ENCODE data around the gene DCAF5. TPM values are rescaled to one million over a fixed set of nuclear protein-coding genes. Genes with fewer than 3 reads are reported as not detected.

The DCAF5 gene
- polyA plus RNA-seq, 3 donors from 2014 or later, result 68.7 to 121 (median 71.6) TPM

DNA sequence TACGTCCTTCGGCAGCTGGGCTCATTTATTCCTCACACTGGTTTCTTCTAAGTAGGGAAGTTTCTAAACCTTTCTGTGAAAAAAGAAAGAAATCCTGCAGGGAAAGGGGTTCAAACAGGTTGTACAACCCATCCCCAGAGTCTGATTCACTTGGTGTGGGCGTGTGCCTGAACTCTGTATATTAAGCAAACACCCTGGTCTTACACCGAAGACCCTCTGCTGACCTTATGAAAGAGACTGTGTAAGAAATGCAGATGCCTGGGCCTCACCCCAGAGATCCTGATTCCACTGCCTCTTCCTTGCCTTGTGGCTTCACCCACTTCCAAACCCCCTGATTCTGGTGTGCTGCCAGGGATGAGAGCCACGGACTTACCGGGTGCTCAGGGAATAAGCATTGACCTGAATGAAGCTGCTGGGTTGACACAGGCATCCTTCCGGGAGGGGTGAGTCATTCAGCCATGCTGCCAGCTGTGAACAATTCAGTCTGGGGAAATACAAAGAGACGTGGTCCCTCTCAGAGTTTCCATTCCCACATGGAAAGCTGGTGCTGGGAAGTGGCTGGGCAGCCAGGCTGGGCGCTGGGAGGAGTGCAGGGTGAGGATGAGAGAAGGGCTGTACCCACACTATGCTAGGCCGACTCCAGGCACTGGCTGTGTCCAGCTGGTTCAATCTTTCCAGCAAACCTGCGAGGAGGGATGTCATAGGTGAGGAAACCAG, 147.3 kb downstream of the DCAF5 start:
- H3K4me3 Mint-ChIP-seq, result no peak overlapping the region
- no peak overlapping the region for H3K27ac Mint-ChIP-seq
- H3K36me3 Mint-ChIP-seq, result no peaks in the 10 kb centered on the region

DNA sequence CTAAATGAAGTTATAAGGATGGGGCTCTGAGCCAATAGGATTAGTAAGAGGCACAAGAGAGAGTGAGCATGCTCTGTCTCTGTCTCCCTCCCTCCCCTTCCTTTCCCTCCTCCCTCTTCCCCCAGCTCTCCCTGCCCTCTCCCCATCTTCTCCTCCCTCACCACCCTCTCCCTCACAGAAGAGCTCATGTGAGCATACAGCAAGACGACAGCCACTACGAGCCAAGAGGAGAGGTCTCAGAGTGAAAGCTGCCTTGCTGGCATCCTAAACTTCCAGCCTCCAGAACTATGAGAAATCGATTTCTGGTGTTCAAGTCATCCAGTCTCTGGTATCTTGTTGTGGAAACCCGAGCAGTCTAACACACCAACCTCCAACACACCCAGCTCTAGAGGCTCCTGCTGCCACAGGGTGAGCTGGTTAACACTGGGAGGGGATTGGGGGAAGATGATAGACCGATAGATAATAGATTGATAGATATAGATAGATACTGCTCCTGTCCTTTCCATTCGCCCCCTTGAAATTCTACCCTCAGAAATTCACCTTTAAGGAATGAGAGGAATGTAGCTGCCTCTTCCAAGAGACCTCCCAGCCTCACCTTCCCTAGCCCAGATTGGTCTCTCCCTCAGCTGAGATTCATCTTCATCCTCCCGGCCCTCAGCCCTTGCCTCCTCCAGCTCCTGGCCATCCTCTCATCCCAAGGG, 148.0 kb downstream of the DCAF5 start:
- no peaks in the 10 kb centered on the region for H3K4me1 Mint-ChIP-seq
- H3K9me3 Mint-ChIP-seq, result no peaks in the 10 kb centered on the region
- no peak overlapping the region for H3K4me3 Mint-ChIP-seq
- no peak overlapping the region for H3K27ac Mint-ChIP-seq
- H3K36me3 Mint-ChIP-seq, result no peaks in the 10 kb centered on the region
- peaks cover 0 to 3% (median 2%) of the 10 kb centered on the region in 3 donors for H3K27me3 Mint-ChIP-seq (ENCODE audit: low read depth in 3 of 3)
- no peak for DNase-seq

More for the DNA sequence above, 147.3 kb downstream of the DCAF5 start:
- no peak for DNase-seq
- no peaks in the 10 kb centered on the region for H3K9me3 Mint-ChIP-seq
- peaks cover 0 to 3% (median 2%) of the 10 kb centered on the region in 3 donors for H3K27me3 Mint-ChIP-seq (ENCODE audit: low read depth in 3 of 3)
- H3K4me1 Mint-ChIP-seq, result no peaks in the 10 kb centered on the region

DNA sequence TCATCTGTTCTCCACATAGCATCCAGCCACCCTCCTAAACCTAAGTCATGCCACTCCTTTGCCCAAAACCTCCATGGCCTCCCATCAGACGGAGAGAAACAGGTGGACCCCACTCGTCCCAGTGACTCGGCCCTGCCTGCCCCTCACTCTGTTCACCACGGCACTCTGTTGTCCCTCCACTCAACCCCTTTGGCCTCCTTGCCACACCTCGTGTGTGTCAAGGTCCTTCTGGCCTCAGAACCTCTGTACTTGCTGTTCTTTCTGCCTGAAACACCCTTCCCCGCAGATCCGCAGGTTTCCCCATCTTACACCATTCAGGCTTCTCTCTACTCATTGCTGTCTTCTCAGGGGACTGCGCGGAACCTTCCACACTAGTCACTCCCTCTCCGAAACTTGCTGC, 149.3 kb downstream of the DCAF5 start:
- no peaks in the 10 kb centered on the region for H3K36me3 Mint-ChIP-seq
- peaks cover 0 to 3% (median 2%) of the 10 kb centered on the region in 3 donors for H3K27me3 Mint-ChIP-seq (ENCODE audit: low read depth in 3 of 3)
- H3K4me3 Mint-ChIP-seq, result no peak overlapping the region
- no peak overlapping the region for H3K27ac Mint-ChIP-seq
- no peaks in the 10 kb centered on the region for H3K9me3 Mint-ChIP-seq
- H3K4me1 Mint-ChIP-seq, result no peaks in the 10 kb centered on the region
- DNase-seq, result no peak

DNA sequence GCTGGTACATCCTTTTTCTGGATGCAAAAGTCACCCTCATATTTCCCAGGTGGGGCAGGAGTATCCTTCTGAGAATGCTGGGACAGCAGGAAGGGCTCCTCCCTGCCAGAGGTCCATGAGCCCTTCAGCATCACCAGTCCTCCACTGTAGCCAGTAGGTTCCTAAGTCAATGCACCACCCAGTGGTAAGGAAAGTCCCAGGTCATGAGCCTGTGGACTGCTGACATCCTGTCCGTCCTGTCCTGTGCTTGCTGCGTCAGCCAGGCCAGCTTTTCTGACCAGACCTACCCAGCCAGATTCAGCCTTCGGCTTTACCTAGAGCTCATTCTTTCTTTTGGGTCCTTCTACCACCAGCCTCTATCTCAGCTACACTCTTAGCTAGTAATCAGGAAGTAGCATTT, 150.8 kb downstream of the DCAF5 start:
- Mint-ChIP-seq H3K36me3 (peaks cover 0 to 5% (median 0%) of the 10 kb centered on the region in 3 donors), H3K4me1 (no peaks in the 10 kb centered on the region), H3K9me3 (no peaks in the 10 kb centered on the region), H3K4me3 (no peak overlapping the region), H3K27me3 (ENCODE audit: low read depth in 3 of 3) (peaks cover 2 to 5% (median 5%) of the 10 kb centered on the region in 3 donors), H3K27ac (no peak overlapping the region)
- DNase-seq, result peak in 1 of 3 donors; percentile 3

DNA sequence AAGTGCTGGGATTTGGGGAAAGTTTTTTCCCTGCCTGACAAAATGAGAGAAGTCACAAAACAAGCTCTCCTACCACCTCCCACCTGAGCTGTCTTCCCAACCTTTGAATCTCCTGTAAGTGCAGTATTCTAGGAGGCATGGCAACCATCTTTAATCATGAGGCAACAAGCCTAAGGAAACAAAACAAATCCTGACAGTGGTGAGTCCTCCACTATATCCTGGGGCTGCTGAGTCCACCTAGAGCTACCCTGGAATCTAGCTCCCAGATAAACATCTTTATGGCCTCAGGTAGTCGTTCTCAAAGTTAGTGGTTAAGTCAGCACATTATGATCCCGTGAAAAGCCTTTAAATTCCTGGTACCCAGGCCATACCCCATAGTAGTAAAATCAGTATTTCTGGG, 151.5 kb downstream of the DCAF5 start:
- Mint-ChIP-seq H3K4me1 (no peaks in the 10 kb centered on the region), H3K9me3 (no peaks in the 10 kb centered on the region), H3K27me3 (ENCODE audit: low read depth in 3 of 3) (peaks cover 2 to 6% (median 5%) of the 10 kb centered on the region in 3 donors), H3K36me3 (peaks cover 0 to 5% (median 0%) of the 10 kb centered on the region in 3 donors), H3K4me3 (no peak overlapping the region), H3K27ac (no peak overlapping the region)
- DNase-seq, result no peak

Other genes starting within 250 kb of the DCAF5 start
- 1 to 10 TPM; 5.2 to 9.7 (median 9.3) TPM for gene ACTN1, start 173.8 kb downstream of the DCAF5 start, polyA plus RNA-seq
- 1 to 10 TPM; 2.2 to 4.8 (median 3.5) TPM for gene EXD2, start 38.4 kb upstream of the DCAF5 start, polyA plus RNA-seq
- gene GALNT16, start 107.0 kb upstream of the DCAF5 start, polyA plus RNA-seq, result not detected
- gene ERH, start 245.2 kb upstream of the DCAF5 start, polyA plus RNA-seq, result 10 to 100 TPM; 39.4 to 78.0 (median 66.7) TPM
- gene SLC39A9, start 245.6 kb upstream of the DCAF5 start, polyA plus RNA-seq, result 10 to 100 TPM; 14.2 to 23.9 (median 19.6) TPM

Data from immature natural killer cell (primary cell).